Lower leg skin (tissue), 3 donors: ENCODE data around the gene RHBDL1.

ENCODE experiments used
- POLR2A ChIP-seq, 2 donors: fragments of 450-650 bp; IDR thresholded peaks; one replicate each; pipeline ENCODE4 v1.6.1; 2016 to 2017; ENCODE audit warnings: antibody characterized with exemption in 2 of 2, mild to moderate bottlenecking in 1 of 2, moderate library complexity in 1 of 2
- TF ChIP-seq, protein P1 (sequence below), 3 donors: fragments of 450-650 bp; IDR thresholded peaks; one replicate each; pipeline ENCODE4 v1.5.1; 2016; ENCODE audit warnings: antibody characterized with exemption in 3 of 3, mild to moderate bottlenecking in 3 of 3, moderate library complexity in 2 of 3

DNA sequence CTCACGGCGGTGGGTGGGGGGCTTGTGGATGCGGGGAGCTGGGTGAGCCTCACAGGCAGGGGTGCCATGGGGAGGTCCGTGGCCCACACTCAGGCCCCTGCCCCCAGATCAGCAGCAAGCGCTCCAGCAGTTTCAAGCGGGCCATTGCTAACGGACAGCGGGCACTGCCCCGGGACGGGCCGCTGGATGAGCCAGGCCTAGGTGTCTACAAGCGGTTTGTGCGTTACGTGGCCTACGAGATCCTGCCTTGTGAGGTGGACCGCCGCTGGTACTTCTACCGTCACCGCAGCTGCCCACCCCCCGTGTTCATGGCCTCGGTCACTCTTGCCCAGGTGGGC, 1.1 kb downstream of the RHBDL1 start:
- TF ChIP-seq, protein P1, sequence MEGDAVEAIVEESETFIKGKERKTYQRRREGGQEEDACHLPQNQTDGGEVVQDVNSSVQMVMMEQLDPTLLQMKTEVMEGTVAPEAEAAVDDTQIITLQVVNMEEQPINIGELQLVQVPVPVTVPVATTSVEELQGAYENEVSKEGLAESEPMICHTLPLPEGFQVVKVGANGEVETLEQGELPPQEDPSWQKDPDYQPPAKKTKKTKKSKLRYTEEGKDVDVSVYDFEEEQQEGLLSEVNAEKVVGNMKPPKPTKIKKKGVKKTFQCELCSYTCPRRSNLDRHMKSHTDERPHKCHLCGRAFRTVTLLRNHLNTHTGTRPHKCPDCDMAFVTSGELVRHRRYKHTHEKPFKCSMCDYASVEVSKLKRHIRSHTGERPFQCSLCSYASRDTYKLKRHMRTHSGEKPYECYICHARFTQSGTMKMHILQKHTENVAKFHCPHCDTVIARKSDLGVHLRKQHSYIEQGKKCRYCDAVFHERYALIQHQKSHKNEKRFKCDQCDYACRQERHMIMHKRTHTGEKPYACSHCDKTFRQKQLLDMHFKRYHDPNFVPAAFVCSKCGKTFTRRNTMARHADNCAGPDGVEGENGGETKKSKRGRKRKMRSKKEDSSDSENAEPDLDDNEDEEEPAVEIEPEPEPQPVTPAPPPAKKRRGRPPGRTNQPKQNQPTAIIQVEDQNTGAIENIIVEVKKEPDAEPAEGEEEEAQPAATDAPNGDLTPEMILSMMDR (IDR thresholded peaks at IDR 0.05), result no peak
- no peak for TF ChIP-seq POLR2A (IDR thresholded peaks at IDR 0.05)
